Activated T-cell treated with anti-CD3 and anti-CD28 coated beads, Interleukin-2, amount 50 U/mL, for 4 hours (primary cell): Measurements from ENCODE around the gene TIMMDC1. TPM values are rescaled to one million over a fixed set of nuclear protein-coding genes. Genes with fewer than 3 reads are reported as not detected.

ENCODE experiments used
- total RNA-seq, 3 donors: library from RNA; stranded (reverse); gene quantifications; one replicate each; pipeline ENCODE4 v1.2.1, GENCODE V29; 2021

The TIMMDC1 gene
- total RNA-seq, 3 donors from 2014 or later: 112 to 120 (median 118) TPM

Other genes with a start within 250 kb of the TIMMDC1 start
- gene ARHGAP31, start 204.2 kb upstream of the TIMMDC1 start, total RNA-seq: 10 to 100 TPM; 16.0 to 22.0 (median 17.2) TPM
- 10 to 100 TPM; 44.2 to 53.2 (median 45.4) TPM for gene TMEM39A, start 34.9 kb upstream of the TIMMDC1 start, total RNA-seq
- 10 to 100 TPM; 16.4 to 22.4 (median 17.5) TPM for gene POGLUT1, start 29.6 kb upstream of the TIMMDC1 start, total RNA-seq
- gene CD80, start 61.1 kb downstream of the TIMMDC1 start, total RNA-seq: 1 to 10 TPM; 1.6 to 6.2 (median 3.3) TPM
- 1 to 10 TPM; 1.6 to 3.3 (median 2.5) TPM for gene ADPRH, start 80.9 kb downstream of the TIMMDC1 start, total RNA-seq
- gene PLA1A, start 99.3 kb downstream of the TIMMDC1 start, total RNA-seq: not detected
- gene POPDC2, start 162.0 kb downstream of the TIMMDC1 start, total RNA-seq: 1 to 10 TPM in 2 of 3 donors, under 1 TPM in 1; 0.84 to 2.3 (median 2.0) TPM
- 100 to 1,000 TPM in 2 of 3 donors, 10 to 100 TPM in 1; 94.7 to 118 (median 106) TPM for gene COX17, start 178.9 kb downstream of the TIMMDC1 start, total RNA-seq
- gene CFAP91, start 204.5 kb downstream of the TIMMDC1 start, total RNA-seq: under 1 TPM; 0.16 to 0.29 (median 0.25) TPM